Thyroid gland (tissue), 4 donors: ENCODE measurements around the gene PRSS50.

ENCODE experiments used
- POLR2A ChIP-seq, 2 donors: fragments of 450-650 bp; IDR thresholded peaks; one replicate each; pipeline ENCODE4 v1.6.1; 2017; ENCODE audit warnings: antibody characterized with exemption in 2 of 2, mild to moderate bottlenecking in 2 of 2, moderate library complexity in 1 of 2
- TF ChIP-seq, protein P1 (sequence below), 6 experiments: fragments of 200-600 bp in 3 of 6; fragments of 450-650 bp in 3 of 6; sonication (generic) in 3 of 6; IDR thresholded peaks; one replicate each; pipeline ENCODE4 v1.5.1; 2016 to 2019; ENCODE audit warnings: antibody characterized with exemption in 6 of 6, mild to moderate bottlenecking in 2 of 6, inconsistent platforms in 1 of 6, moderate library complexity in 1 of 6

DNA sequence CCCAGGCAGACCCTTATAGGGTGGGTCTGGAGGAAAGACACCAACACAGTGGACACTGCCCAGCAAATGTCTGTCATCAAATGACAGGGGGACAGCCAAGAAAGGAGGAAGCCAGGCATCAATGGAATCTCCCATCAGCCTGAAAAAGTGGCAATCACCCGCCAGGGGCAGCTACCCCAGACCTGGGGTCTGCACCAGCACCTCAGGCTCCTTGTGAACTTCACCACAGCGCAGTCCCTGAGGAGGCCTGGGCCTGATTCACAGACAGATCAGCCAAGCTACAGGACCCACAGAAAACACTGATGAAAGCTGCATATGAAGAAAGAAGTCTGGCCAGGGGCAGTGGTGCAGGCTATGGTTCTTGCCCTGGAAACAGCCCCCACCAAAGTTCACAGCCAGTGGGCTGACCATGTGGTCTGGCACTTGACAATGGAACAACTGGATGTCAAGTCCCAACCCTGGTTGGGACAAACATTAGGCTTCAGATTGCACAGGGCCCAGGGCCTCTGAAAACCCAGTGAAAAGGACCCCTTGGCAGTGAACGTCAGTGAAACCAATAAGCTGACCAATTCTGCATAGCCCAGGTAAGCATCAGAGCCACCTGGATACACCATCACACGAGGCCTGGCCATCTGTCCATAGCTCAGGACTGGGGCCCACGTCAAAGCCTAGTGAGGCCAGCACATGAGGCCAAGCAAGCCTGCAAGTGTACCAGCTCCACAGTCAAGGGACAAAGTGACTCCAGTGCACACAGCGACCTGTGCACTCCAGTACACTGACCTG, 53.3 kb downstream of the PRSS50 start:
- TF ChIP-seq, protein P1, sequence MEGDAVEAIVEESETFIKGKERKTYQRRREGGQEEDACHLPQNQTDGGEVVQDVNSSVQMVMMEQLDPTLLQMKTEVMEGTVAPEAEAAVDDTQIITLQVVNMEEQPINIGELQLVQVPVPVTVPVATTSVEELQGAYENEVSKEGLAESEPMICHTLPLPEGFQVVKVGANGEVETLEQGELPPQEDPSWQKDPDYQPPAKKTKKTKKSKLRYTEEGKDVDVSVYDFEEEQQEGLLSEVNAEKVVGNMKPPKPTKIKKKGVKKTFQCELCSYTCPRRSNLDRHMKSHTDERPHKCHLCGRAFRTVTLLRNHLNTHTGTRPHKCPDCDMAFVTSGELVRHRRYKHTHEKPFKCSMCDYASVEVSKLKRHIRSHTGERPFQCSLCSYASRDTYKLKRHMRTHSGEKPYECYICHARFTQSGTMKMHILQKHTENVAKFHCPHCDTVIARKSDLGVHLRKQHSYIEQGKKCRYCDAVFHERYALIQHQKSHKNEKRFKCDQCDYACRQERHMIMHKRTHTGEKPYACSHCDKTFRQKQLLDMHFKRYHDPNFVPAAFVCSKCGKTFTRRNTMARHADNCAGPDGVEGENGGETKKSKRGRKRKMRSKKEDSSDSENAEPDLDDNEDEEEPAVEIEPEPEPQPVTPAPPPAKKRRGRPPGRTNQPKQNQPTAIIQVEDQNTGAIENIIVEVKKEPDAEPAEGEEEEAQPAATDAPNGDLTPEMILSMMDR (IDR thresholded peaks at IDR 0.05), result no peak
- TF ChIP-seq POLR2A (IDR thresholded peaks at IDR 0.05), result no peak
